HG03060 (cell line): Measurements from ENCODE around the gene GAS2L1.

Source experiments
- ATAC-seq: cut with Tn5 transposase; IDR thresholded peaks from one replicate; pipeline ENCODE4 v1.9.1; 2021; ENCODE audit warnings: low read depth, moderate number of reproducible peaks; ENCODE audit not compliant: unreplicated experiment

The GAS2L1 gene

DNA sequence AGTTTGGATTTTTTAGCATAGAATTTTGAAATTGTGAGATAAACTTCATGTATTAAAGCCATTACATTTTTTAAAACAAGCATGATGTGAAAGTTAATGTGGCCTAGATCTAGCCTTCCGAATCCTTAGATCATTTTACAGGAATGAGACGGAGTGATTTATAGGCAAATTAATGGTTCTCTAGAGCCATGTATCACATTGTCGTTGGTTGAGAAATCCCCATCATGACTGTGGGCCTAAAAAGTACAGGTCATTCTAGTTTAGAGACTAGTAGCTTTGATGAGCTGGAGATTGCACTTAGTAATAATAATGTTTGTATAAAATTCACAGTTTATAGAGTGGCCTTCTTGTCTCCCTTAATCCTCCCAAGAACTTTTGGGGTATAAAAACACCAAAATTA is 31.3 kb upstream of the GAS2L1 start:
- no peak for ATAC-seq

DNA sequence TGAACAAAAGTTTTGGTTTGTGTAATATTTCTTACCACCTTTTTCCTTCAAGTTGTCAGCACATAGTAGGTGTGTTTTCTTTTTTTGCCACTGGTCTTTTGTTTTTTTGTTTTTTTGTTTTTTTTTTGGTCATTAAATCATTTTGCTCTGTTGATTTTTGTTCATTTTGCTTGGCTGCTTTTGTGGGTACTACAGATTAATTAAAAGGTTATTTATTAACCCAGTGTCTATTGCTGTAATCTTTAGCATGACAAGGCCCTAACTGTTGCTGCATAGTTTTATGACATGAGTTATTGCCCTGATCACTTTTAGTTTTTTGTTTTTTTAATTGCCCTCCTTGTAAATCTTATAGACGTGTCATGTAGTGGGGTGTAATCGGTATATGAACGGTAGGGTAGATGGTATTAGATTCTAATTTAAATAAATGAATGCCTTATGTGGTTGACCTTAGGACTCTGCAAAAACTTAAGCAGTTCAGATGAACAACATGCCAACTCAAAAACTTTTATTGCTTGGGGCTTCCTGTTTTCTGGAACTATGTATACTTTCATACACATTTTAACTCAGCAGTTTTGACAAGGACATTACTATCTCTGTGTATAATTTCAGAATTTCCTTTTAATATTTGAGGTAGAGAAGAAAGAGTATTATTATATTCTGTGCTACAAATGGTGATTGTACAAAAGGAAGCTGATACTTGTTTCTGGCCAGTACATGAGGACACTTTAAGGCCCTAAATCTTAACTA is 30.5 kb upstream of the GAS2L1 start:
- no peak for ATAC-seq

DNA sequence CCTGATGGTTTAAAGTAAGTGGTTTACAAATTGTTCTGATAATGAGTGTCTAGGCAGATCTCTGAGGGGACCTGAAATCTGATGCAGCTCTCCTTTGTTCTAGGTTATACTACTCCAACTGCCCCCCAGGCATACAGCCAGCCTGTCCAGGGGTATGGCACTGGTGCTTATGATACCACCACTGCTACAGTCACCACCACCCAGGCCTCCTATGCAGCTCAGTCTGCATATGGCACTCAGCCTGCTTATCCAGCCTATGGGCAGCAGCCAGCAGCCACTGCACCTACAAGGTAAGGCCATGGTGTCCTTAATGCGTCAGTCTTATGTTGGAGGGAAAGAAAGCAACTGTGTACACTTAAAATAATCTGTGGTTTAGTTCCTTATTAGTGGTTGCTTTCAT is 28.5 kb upstream of the GAS2L1 start:
- ATAC-seq, result no peak

DNA sequence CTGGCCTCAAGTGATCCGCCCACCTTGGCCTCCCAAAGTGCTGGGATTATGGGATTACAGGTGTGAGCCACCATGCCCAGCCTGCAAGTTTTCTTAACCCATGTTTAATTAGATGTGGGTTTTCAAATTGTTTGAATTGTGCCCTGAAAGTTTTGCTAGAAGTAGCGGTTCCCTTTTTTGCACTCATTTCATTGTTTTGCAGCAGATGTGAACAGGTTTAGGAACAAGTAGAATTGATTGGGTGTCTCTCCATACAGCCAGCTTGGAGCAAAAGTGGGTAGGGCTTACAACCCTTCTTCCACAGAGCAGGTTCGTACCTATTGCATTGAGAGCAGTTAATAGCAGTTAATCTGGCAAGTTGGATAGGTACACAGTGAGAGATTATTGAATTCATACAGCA is 22.3 kb upstream of the GAS2L1 start:
- no peak for ATAC-seq

DNA sequence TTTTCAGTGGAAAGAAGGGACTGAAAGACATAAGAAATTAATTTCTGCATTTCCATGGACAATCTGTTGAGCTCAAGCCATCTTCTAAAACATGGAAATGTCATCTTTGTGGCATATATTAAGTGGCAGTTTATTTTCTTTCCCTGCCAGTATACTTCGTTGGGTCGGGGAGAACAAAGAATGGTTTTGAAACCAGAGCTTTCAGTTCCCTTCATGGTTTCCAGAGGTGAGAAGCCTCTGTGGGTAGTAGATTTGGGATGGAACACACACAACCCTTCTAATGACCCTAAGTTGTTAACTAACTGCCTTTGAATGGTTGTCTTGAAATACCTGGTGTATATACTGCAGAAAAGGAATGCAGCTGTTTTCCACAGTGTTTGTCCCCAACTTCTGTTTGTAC is 17.6 kb upstream of the GAS2L1 start:
- ATAC-seq, result no peak

DNA sequence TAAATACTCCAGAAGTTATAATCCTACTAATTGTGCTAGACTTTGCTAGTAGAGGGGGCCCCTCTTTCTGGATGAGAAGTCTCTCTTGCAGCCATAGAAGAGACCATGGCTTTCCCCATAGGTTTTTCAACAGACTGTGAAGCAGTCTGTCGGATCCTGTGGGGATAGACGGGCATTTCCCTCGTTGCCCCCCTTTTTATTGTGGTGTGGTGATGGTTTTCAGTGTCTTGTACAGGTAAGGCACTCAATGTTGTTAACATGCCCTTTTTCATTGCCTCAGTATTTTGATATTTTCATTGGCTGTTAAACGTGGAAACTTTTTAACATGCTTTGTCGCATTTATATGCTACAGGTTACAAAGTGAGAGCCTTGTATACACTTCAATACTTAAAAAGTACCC is 16.4 kb upstream of the GAS2L1 start:
- no peak for ATAC-seq

DNA sequence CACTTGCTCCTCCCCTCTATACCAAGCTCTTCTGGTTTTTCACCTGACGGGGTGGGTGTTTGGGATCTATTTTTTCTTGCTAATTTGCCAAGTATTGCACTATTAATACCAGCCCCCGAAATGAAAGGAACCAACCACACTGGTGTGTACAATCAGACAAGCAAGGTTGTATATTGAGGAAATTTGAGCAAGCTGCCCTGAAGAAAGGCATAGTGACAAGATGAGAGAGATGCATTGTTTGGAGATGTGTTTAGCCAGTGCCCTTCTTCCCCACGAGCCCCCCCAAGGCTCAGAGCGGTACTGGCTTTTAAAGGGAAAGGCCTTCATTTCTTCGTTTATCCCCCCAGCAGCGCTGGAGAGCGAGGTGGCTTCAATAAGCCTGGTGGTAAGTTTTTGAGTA is 15.2 kb upstream of the GAS2L1 start:
- ATAC-seq, result no peak

DNA sequence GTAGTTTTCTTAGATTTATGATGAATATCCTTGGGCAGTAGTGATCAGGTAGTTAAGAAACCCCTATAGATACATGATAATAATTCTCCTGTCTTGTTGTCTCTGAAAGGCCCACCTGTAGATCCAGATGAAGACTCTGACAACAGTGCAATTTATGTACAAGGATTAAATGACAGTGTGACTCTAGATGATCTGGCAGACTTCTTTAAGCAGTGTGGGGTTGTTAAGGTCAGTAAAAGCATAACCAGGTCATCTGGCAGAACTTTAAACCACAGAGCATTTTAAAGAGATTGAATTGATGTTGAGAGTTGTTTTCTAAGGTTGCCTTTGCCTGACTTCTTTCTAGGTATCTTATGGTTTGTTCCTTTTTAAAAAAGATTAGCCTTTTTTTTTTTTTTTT is 14.1 kb upstream of the GAS2L1 start:
- no peak for ATAC-seq

DNA sequence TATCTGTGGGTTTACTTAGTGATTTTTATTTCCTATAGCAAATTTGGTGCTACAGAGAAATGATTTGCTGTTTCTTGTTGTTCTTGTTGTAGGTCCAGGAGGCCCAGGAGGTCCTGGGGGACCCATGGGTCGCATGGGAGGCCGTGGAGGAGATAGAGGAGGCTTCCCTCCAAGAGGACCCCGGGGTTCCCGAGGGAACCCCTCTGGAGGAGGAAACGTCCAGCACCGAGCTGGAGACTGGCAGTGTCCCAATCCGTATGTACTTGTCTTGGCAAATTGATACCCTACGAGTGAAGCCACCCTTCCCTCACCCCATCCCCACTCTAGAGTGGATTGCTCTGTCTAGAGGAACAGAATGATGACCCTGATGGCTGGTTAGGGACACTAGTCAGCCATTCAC is 7.8 kb upstream of the GAS2L1 start:
- ATAC-seq, result no peak

DNA sequence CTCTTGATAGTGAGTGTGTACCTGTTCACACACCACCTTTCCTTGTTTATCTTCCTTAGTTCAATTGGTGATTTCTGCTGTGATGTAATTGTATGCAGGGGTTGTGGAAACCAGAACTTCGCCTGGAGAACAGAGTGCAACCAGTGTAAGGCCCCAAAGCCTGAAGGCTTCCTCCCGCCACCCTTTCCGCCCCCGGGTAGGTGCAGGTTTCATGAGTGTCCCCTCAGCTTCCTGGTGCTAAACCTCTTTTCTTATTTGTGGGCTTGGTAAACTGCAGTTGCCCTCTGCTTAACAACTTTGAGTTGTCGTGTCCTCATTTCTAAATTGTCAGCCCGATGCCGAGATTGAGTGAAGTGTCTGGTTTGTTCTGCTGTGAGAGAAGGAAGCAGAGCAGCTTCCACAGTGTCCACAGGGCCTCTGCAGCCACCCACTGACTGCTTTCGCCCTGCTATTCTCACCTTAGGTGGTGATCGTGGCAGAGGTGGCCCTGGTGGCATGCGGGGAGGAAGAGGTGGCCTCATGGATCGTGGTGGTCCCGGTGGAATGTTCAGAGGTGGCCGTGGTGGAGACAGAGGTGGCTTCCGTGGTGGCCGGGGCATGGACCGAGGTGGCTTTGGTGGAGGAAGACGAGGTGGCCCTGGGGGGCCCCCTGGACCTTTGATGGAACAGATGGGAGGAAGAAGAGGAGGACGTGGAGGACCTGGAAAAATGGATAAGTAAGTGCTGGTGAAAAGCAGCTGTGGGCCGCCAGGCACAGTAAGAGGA is 7.1 kb upstream of the GAS2L1 start:
- no peak for ATAC-seq

DNA sequence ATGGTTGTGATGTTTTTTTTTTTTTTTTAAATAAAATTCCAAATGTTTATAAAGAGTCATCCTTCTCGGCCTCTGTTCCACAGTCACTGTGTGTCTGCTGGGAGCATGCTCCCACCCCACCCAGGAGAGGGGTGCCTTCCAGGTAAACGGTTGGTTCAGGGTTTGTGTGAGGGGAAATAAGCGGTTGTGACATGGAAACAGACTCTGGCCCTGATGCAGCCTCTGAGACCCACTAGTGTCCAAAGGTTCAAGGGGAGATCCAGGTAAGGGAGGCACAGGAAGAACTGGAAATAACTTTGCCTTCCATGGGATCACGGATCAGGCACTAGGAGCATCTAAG is 6.0 kb upstream of the GAS2L1 start:
- ATAC-seq, result no peak

DNA sequence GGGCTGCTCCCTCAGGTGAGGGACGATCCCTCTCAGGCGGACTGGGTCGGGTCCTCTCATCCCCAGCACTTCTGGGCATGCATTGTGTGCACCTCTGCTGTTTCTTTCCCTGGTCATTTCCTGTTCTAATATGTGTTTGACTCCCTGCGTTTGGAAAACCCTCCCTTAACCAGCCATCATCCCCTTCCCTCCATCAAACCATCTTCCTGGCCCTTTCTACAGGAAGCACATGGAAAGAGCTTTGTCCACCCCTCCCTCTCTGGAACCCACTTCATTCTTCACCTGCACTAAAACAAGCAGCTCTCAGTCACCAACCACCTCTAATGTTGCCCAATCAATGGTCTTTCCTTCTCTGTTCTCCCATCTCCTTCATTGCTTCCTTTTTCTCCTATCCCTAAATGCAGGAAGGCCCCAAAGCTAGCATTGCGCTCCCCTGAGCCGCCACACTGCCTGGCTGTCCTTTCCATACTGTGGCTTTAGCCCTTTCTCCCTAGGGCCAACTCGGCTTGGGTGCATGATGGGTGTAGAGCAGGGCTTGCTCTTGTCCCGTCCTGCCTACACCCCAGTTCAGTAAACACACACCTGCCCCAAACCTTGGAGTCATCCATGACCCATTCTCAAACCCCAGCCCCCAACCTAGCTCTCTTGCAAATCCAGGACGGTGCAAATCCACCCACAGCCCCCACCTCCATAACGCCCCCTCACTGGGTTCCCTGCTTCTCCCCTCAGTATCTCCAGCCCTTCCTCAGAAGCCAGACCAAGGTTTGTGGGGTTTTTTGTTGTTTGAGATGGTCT is 5.4 kb upstream of the GAS2L1 start:
- ATAC-seq, result no peak

DNA sequence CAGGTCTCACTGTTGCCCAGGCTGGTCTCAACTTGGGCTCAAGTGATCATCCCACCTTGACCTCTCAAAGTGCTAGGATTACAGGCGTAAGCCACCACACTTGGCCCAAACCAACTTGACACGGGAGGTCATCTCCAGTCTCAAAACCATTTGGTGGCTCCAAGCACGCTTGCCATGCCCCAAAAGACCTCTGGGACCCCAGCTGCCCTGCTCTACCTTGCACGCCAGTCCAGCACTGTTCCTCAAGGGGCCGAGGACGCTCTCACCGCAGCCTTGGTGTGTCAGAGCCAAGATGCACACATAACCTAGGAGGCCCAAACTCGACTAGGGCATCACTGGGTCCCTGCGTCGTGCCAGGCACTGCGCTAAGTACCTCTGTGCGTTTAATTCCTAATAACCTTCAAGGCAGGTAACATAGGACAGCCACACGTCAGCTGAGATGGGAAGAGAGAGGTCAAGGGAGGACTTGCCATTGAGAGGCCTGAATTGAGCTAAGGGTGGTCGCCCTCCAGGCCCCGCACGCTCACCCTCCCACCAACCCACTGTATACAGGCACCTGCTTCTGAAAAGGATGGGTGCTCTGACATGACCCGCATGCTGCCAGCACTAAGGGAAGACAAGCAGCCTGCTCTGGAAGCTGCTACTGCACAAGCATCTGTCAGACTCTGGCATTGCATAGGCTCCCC is 4.6 kb upstream of the GAS2L1 start:
- ATAC-seq, result no peak

DNA sequence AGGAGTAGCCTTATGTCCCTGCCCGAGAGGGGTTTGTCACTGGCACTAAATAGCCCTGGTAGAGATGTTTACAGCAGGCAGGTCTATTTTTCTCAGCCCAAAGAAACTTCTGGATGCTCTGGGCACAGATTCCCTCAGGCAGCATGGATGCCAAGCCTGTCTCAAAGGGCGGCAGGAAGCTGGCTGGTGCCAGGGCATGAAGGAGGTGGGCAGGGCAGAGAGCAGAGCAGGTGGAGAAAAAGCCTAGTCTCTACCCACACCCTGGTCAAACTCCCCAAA is 4.1 kb upstream of the GAS2L1 start:
- ATAC-seq, result no peak

DNA sequence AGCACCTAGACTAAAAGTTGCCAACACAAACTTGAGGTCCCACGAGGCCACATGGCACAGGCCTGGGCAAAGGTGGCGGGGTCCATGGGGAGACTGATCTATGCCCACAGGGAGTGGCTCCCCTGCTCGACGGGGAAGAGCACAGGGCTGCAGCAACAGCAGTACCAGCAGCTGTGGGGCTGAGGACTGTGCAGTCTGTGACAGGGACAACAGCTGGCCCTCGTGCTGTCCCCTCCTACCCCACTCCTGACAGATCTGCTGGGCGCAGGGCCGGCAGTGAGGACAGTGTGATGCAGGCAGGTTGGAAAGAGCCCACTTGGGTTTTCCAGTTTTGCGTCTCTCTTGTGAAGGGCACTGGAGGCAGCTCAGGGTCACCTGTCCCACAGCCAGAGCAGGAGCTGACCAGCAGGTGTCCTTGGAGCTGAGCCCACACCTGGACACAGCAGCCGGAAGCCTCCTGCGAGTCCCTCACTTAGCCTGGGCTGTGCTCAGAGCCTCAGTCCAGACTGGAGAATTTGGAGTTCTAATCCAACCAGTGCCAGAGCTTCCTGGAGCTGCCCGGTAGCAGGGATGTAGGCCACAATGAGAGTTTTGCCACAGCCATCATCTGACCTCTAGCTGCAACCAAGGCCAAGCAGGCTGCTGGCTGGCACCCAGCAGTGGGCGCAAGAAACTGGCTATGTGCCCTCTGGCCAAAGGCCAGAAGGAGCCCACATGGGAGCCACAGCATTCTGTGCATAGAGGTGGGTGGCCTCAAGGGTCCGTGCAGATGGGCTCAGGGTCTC is 3.6 kb upstream of the GAS2L1 start:
- ATAC-seq, result no peak

DNA sequence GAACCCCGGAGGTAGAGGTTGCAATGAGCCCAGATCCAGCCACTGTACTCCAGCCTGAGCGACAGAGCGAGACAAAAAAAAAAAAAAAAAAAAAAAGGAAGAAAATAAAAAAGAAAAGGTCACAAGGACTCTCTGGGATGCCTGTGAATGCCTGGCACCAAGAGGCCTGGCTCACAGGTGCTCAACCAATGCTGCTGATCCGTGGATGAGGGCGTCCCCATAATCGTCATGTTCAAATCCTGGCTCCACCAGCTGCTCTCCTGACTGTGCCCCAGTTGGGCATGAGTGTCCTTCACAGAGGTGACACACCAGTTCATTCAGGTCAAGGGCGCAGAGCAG is 645 bp upstream of the GAS2L1 start:
- ATAC-seq, result no peak

DNA sequence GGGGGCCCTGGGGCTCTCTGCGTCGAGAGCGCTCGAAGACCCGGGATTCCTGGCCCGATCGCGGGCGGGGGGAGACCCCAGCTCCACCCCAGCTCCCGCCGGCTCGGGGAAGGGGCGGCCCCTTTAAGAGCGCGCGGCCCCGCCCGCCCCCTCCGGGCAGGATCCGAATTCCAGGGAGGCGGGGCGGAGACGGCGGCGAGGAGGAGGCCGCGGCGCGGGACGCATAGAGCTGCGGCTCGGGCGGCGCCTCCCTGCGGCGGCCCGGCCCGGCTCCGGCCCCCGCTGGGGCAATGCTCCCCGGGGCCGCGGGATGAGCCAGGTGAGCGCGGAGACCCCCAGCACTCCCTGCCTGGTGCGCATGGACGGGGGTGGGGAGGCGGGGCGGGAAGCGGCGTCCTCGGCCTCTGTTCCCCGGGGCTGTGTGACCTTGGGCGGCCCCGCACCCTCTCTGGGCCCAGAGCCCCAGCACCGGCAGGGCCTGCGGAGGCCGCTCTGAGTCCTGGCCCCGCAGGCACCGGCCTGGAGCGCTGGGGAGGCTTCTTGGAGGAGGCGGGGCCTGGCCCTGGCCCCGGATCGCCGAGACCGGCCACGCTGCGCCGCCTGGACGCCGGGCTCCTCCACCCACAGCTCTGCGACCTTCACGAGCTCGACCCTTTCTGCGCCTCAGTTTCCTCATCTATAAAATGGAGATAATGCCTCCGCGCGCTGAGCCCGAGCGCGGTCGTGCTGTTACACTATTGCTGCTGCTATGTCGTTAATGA is 565 bp downstream of the GAS2L1 start:
- no peak for ATAC-seq

DNA sequence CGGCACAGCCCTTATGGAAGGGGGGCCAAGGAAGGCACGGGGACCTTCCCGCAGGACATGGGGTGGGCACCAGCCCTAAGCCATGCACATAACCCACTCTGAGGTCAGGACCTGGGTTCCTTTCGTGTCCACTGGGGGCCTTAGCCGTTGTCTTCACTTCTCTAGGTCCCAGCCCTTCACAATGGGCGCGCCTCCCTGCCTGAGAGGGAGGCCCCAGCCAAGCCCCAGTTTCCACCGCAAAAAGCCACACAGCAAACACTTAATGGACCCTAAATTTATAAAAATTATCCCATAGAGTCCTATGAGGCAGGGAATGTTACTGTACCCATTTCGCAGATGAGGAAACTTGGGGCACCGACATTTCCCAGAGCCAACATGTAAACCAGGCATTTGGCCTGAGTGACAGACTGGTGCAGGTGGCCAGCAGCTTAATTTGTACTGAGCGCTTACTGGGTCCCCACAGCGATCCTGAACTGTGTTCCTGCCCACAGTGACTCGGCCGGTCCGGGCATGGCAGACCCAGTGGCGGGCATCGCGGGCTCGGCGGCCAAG is 1.2 kb downstream of the GAS2L1 start:
- ATAC-seq, result no peak

DNA sequence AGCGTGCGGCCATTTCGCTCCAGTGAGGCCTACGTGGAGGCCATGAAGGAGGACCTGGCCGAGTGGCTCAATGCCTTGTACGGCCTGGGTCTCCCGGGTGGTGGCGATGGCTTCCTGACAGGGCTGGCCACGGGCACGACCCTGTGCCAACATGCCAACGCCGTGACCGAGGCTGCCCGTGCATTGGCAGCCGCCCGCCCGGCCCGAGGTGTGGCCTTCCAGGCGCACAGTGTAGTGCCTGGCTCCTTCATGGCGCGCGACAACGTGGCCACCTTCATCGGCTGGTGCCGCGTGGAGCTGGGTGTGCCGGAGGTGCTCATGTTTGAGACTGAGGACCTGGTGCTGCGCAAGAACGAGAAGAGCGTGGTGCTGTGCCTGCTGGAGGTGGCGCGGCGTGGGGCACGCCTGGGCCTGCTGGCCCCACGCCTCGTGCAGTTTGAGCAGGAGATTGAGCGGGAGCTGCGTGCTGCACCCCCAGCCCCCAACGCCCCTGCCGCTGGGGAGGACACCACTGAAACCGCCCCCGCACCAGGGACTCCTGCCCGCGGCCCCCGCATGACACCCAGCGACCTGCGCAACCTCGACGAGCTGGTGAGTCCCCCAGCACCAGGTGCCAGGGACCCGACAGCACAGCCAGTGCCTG is 1.8 kb downstream of the GAS2L1 start:
- no peak for ATAC-seq
